Body of pancreas (tissue), 4 donors: ENCODE data around the gene CDK4.

Source experiments
- CTCF ChIP-seq, 7 experiments: fragments of 450-650 bp in 4 of 7; fragments of 200-600 bp in 3 of 7; sonication (generic) in 3 of 7; IDR thresholded peaks; one replicate each; pipeline ENCODE4 v1.5.1; 2016 to 2019; ENCODE audit warnings: antibody characterized with exemption in 7 of 7
- POLR2A ChIP-seq, 3 donors: fragments of 450-650 bp; IDR thresholded peaks; one replicate each; pipeline ENCODE4 v1.6.1; 2016; ENCODE audit warnings: antibody characterized with exemption in 3 of 3, mild to moderate bottlenecking in 2 of 3

- TF ChIP-seq CTCF (IDR thresholded peaks at IDR 0.05) (no peak), POLR2A (IDR thresholded peaks at IDR 0.05) (no peak)
Observed at GRCh38 chr12:57795354-57795753, 43.2 kb upstream of the CDK4 start.
